ENCODE results near the gene SUSD2. TPM values are rescaled to one million over a fixed set of nuclear protein-coding genes. Genes with fewer than 3 reads are reported as not detected.

Gene SUSD2
- polyA plus RNA-seq, 1 of the 3 experiments (the other 2 are of a cell fraction), result 0.82 TPM

- H3F3A ChIP-seq (replicated peaks; ENCODE audit: insufficient read depth), result peaks cover 5% of the 10 kb centered on the region
- no peak overlapping the region for H3K4me3 ChIP-seq (ENCODE audit: low read depth in 2 of 2, low read length in 1 of 2)
- POLR2A ChIA-PET, result no interaction called here
- peaks cover 0 to 34% of the 10 kb centered on the region in 2 experiments for H3K36me3 ChIP-seq (replicated peaks in 1 of 2; ENCODE audit: control insufficient read depth in 1 of 2, insufficient read depth in 2 of 2, low read length in 1 of 2)
- no peaks in the 10 kb centered on the region for H3K79me2 ChIP-seq (ENCODE audit: insufficient read depth)
- no peak for TF ChIP-seq EP300 (IDR thresholded peaks at IDR 0.05; ENCODE audit: borderline replicate concordance in 1 of 2, low read depth in 1 of 2, low read length in 1 of 2)
- no peak for TF ChIP-seq RAD21 (IDR thresholded peaks at IDR 0.05; ENCODE audit: low read length)
- no peak for TF ChIP-seq YY1 (IDR thresholded peaks at IDR 0.05; ENCODE audit: low read depth)
- no peak for TF ChIP-seq RFX5 (IDR thresholded peaks at IDR 0.05; ENCODE audit: low read length)
- no peak for TF ChIP-seq GATA2 (CRISPR knock-in tag; IDR thresholded peaks at IDR 0.05)
- no peak for TF ChIP-seq TCF12 (IDR thresholded peaks at IDR 0.05)
- no peak for TF ChIP-seq CTCF (IDR thresholded peaks at IDR 0.05)
- no peak for TF ChIP-seq JUND (IDR thresholded peaks at IDR 0.05)
- no peak for TF ChIP-seq ELF1 (IDR thresholded peaks at IDR 0.05)
- no peak for TF ChIP-seq CHD2 (IDR thresholded peaks at IDR 0.05; ENCODE audit: low read length, partially characterized antibody)
- no peak for TF ChIP-seq EZH2phosphoT487 (IDR thresholded peaks at IDR 0.05; ENCODE audit: borderline replicate concordance, low read depth)
- TF ChIP-seq USF1 (IDR thresholded peaks at IDR 0.05; ENCODE audit: borderline replicate concordance, low read depth), result no peak
- CTCF ChIA-PET, result interaction anchor here (0.5 to 1.7 kb wide), 7 partner anchors 13 to 532 kb away, joined by 3 to 10 read pairs (median 4); no protein-coding TSS in a partner anchor
- H2AFZ ChIP-seq (ENCODE audit: low read depth), result no peak overlapping the region
- DNase-seq, result no peak
- WGBS (ENCODE audit: low lambda C conversion rate), result 95% methylated on average over 4 of the region's 5 CpGs
- H4K20me1 ChIP-seq (ENCODE audit: insufficient read depth), result no peaks in the 10 kb centered on the region
- H3K4me1 ChIP-seq (ENCODE audit: control insufficient read depth in 1 of 2, insufficient read depth in 2 of 2, low read depth in 1 of 2, low read length in 1 of 2), result peaks cover 0 to 5% of the 10 kb centered on the region in 2 experiments; a peak in 1 of 4 replicates
- H3K9me2 ChIP-seq, result no peaks in the 10 kb centered on the region
- H3K27me3 ChIP-seq (ENCODE audit: insufficient read depth), result no peaks in the 10 kb centered on the region
- H3K9me3 ChIP-seq, result no peaks in the 10 kb centered on the region
- H3K4me2 ChIP-seq, result no peak overlapping the region
- no peak overlapping the region; a peak in 1 of 4 replicates for H3K27ac ChIP-seq (ENCODE audit: low read depth in 2 of 2, low read length in 1 of 2)
- H3K9ac ChIP-seq, result no peak overlapping the region
Observed at GRCh38 chr22:24177045-24177444, 4.2 kb upstream of the SUSD2 start.

- Histone ChIP-seq H3K27me3 (ENCODE audit: insufficient read depth) (no peaks in the 10 kb centered on the region), H3K4me3 (ENCODE audit: low read depth in 2 of 2, low read length in 1 of 2) (no peak overlapping the region), H3K4me2 (no peak overlapping the region), H4K20me1 (ENCODE audit: insufficient read depth) (no peaks in the 10 kb centered on the region), H3K9me2 (no peaks in the 10 kb centered on the region), H3K36me3 (replicated peaks in 1 of 2; ENCODE audit: control insufficient read depth in 1 of 2, insufficient read depth in 2 of 2, low read length in 1 of 2) (peaks cover 0 to 29% of the 10 kb centered on the region in 2 experiments), H3K79me2 (ENCODE audit: insufficient read depth) (no peaks in the 10 kb centered on the region), H3K9ac (no peak overlapping the region), H3K9me3 (no peaks in the 10 kb centered on the region), H3F3A (replicated peaks; ENCODE audit: insufficient read depth) (peaks cover 5% of the 10 kb centered on the region), H2AFZ (ENCODE audit: low read depth) (no peak overlapping the region), H3K4me1 (ENCODE audit: control insufficient read depth in 1 of 2, insufficient read depth in 2 of 2, low read depth in 1 of 2, low read length in 1 of 2) (peaks cover 0 to 9% of the 10 kb centered on the region in 2 experiments; a peak in 1 of 4 replicates), H3K27ac (ENCODE audit: low read depth in 2 of 2, low read length in 1 of 2) (no peak overlapping the region)
- TF ChIP-seq TCF12 (IDR thresholded peaks at IDR 0.05), result no peak
- TF ChIP-seq GABPA (IDR thresholded peaks at IDR 0.05; ENCODE audit: low read depth), result no peak
- TF ChIP-seq ELF1 (IDR thresholded peaks at IDR 0.05), result no peak
- TF ChIP-seq USF2 (IDR thresholded peaks at IDR 0.05; ENCODE audit: borderline replicate concordance, low read depth, low read length), result no peak
- TF ChIP-seq TAF1 (IDR thresholded peaks at IDR 0.05; ENCODE audit: borderline replicate concordance, low read depth, low read length), result no peak
- no peak for TF ChIP-seq RFX5 (IDR thresholded peaks at IDR 0.05; ENCODE audit: low read length)
- no peak for TF ChIP-seq FOSL2 (IDR thresholded peaks at IDR 0.05; ENCODE audit: borderline replicate concordance, low read depth)
- no peak for DNase-seq
- ChIA-PET CTCF (interaction anchor here (0.7 to 1.7 kb wide), 4 partner anchors 12 to 26 kb away, joined by 3 to 10 read pairs (median 6); no protein-coding TSS in a partner anchor), POLR2A (no interaction called here)
- 95% methylated on average over 6 of the region's 10 CpGs for WGBS (ENCODE audit: low lambda C conversion rate)
Observed at GRCh38 chr22:24177456-24177855, 3.8 kb upstream of the SUSD2 start.

Measured in SK-N-SH (cell line).